ENCODE data around the gene SLC24A1.

Gene SLC24A1

DNA sequence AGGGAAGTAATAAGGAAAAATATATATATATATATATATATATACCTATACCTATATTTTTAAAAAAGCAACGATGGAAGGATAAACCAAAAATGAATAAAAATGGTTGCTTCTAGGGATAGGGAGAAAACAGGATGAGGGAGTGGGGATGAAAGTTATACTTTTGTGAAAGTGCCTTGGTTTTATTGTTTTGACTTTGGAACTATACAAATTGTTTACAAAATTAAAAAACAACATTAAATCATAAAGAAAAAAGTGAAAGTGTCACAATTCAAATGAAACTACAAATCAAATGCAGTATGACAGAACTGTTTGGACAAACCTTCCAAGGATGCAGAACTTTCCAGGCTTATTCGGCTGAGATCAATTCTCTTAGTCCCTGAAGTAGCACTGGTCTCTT lies 54.4 kb downstream of the SLC24A1 start:
- Histone ChIP-seq H3K4me1 (ENCODE audit: control insufficient read depth, insufficient read depth, low read length, poor library complexity, severe bottlenecking) (no peaks in the 10 kb centered on the region), H3K9me3 (ENCODE audit: control insufficient read depth, low read length) (no peaks in the 10 kb centered on the region), H3K27ac (ENCODE audit: low read depth, low read length, severe bottlenecking) (no peak overlapping the region), H3K36me3 (ENCODE audit: control insufficient read depth, insufficient read depth, low read length) (peaks cover 6% of the 10 kb centered on the region), H3K4me3 (ENCODE audit: extremely low read depth, insufficient read depth, low read length, poor library complexity, severe bottlenecking) (no peak overlapping the region)
- 100% methylated on average over 1 of the region's 2 CpGs; no CpG with 5 or more reads in 1 of the 2 experiments for WGBS, 2 experiments (ENCODE audit: insufficient coverage in 2 of 2)

DNA sequence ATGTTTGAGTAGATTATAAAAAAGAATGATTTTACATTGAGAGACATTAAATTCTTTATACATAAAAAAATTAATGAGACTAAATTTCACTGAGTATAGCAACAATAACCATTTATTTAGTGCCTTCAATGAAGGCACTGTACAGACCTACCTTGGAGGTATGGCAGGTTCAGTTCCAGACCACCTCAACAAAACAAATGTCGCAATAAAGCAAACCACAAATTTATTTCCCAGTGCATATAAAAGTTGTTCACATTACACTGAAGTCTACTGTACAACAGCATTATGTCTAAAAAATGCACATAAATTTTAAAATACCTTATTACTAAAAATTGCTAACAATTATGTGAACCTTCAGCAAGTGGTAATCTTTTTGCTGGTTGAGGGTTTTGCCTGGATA lies 58.8 kb downstream of the SLC24A1 start:
- Histone ChIP-seq H3K27ac (ENCODE audit: low read depth, low read length, severe bottlenecking) (no peak overlapping the region), H3K36me3 (ENCODE audit: control insufficient read depth, insufficient read depth, low read length) (no peaks in the 10 kb centered on the region), H3K4me3 (ENCODE audit: extremely low read depth, insufficient read depth, low read length, poor library complexity, severe bottlenecking) (no peak overlapping the region), H3K4me1 (ENCODE audit: control insufficient read depth, insufficient read depth, low read length, poor library complexity, severe bottlenecking) (no peaks in the 10 kb centered on the region), H3K9me3 (ENCODE audit: control insufficient read depth, low read length) (no peaks in the 10 kb centered on the region)
- 100% methylated on average over 1 of the region's 1 CpG; no CpG with 5 or more reads in 1 of the 2 experiments for WGBS, 2 experiments (ENCODE audit: insufficient coverage in 2 of 2)

DNA sequence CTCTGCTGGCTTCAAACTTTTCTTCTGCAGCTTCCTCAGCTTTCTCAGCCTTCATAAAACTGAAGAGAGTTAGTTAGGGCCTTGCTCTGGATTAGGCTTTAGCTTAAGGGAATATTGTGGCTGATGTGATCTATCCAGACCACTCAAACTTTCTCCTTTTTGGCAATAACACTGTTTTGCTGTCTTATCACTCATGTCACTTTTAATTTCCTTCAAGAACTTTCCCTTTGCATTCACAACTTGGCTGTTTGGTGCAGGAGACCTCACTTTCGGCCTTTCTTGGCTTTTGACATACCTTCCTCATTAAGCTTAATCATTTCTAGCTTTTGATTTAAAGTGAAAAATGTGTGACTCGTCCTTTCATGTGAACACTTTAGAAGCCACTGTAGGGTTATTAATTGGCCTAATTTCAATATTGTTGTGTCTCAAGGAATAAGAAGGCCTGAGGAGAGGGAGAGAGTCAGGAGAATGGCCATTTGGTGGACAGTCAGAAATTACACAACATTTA lies 60.7 kb downstream of the SLC24A1 start:
- 86 to 100% methylated on average over 1 of the region's 2 CpGs for WGBS, 2 experiments (ENCODE audit: insufficient coverage in 2 of 2)
- no peak overlapping the region for H3K4me3 ChIP-seq (ENCODE audit: extremely low read depth, insufficient read depth, low read length, poor library complexity, severe bottlenecking)
- no peaks in the 10 kb centered on the region for H3K36me3 ChIP-seq (ENCODE audit: control insufficient read depth, insufficient read depth, low read length)
- H3K9me3 ChIP-seq (ENCODE audit: control insufficient read depth, low read length): no peaks in the 10 kb centered on the region
- H3K27ac ChIP-seq (ENCODE audit: low read depth, low read length, severe bottlenecking): no peak overlapping the region
- H3K4me1 ChIP-seq (ENCODE audit: control insufficient read depth, insufficient read depth, low read length, poor library complexity, severe bottlenecking): no peaks in the 10 kb centered on the region

DNA sequence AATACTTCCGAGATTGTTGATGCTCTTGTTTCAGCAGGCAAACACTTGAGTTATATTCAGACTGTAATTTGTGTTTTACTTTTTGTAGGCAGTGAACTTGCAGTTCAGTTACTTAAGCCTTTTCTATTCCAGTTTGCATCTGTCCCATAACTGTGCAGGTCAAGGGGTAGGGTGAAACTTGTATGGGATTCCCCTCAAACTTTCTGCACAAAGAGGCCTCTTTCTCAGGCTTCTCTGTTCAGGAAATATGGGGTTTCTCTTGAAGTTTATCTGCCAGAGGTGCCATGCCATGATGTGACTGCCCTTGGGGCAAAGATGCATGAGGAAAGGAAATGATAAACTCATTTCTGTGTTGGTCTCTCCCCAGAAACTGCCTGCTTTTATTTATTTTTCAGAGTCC lies 66.7 kb downstream of the SLC24A1 start:
- Histone ChIP-seq H3K9me3 (ENCODE audit: control insufficient read depth, low read length) (no peaks in the 10 kb centered on the region), H3K36me3 (ENCODE audit: control insufficient read depth, insufficient read depth, low read length) (peaks cover 9% of the 10 kb centered on the region), H3K4me1 (ENCODE audit: control insufficient read depth, insufficient read depth, low read length, poor library complexity, severe bottlenecking) (no peaks in the 10 kb centered on the region), H3K27ac (ENCODE audit: low read depth, low read length, severe bottlenecking) (no peak overlapping the region), H3K4me3 (ENCODE audit: extremely low read depth, insufficient read depth, low read length, poor library complexity, severe bottlenecking) (no peak overlapping the region)
- no CpG with 5 or more reads among the region's 1 CpG for WGBS, 2 experiments (ENCODE audit: insufficient coverage in 2 of 2)

DNA sequence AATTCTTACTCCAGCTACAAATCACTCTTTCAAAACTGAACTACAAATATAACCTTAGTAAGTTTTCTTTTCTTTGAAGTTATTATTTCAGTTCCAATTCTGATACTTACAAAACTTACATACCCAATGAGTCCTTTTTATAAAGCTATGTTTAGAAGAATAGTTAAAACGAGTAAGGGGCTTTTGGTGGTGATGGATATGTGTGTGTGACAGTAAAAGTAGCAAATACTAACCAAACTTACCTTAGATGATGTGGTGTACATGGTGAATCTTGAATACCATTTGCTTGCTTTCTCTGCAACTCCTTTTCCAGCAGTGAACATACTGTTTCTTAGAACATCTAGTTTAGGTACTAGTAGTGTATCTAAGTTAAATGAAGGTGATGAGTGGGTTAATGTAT lies 68.4 kb downstream of the SLC24A1 start:
- H3K4me3 ChIP-seq (ENCODE audit: extremely low read depth, insufficient read depth, low read length, poor library complexity, severe bottlenecking): no peak overlapping the region
- WGBS, 2 experiments (ENCODE audit: insufficient coverage in 2 of 2): no CpG with 5 or more reads among the region's 1 CpG
- H3K36me3 ChIP-seq (ENCODE audit: control insufficient read depth, insufficient read depth, low read length): peaks cover 9% of the 10 kb centered on the region
- no peaks in the 10 kb centered on the region for H3K4me1 ChIP-seq (ENCODE audit: control insufficient read depth, insufficient read depth, low read length, poor library complexity, severe bottlenecking)
- H3K9me3 ChIP-seq (ENCODE audit: control insufficient read depth, low read length): no peaks in the 10 kb centered on the region
- no peak overlapping the region for H3K27ac ChIP-seq (ENCODE audit: low read depth, low read length, severe bottlenecking)

- Histone ChIP-seq H3K4me1 (ENCODE audit: control insufficient read depth, insufficient read depth, low read length, poor library complexity, severe bottlenecking) (no peaks in the 10 kb centered on the region), H3K27ac (ENCODE audit: low read depth, low read length, severe bottlenecking) (no peak overlapping the region), H3K9me3 (ENCODE audit: control insufficient read depth, low read length) (no peaks in the 10 kb centered on the region), H3K4me3 (ENCODE audit: extremely low read depth, insufficient read depth, low read length, poor library complexity, severe bottlenecking) (no peak overlapping the region), H3K36me3 (ENCODE audit: control insufficient read depth, insufficient read depth, low read length) (peaks cover 12% of the 10 kb centered on the region)
- WGBS, 2 experiments (ENCODE audit: insufficient coverage in 2 of 2): 96 to 100% methylated on average over 3 to 4 of the region's 4 CpGs
Observed at GRCh38 chr15:65690778-65691177, 69.0 kb downstream of the SLC24A1 start.

DNA sequence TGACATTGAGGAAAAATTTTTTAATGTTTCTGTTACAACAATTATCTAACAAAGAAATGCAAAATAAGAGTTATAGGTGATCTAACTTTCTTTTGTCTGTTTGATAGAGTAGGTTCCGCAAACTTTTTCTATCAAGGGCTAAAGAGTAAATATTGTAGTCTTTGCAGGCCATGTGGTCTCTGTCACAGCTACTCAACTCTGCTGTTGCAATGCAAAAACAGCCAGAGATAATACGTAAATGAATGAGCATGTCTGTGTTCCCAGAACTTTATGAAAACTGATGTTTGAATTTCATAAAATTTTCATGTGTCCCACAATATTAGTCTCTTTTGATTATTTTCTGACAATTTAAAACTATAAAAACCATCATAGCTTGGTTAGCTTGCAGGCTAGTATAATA lies 73.3 kb downstream of the SLC24A1 start:
- Histone ChIP-seq H3K4me1 (ENCODE audit: control insufficient read depth, insufficient read depth, low read length, poor library complexity, severe bottlenecking) (no peaks in the 10 kb centered on the region), H3K4me3 (ENCODE audit: extremely low read depth, insufficient read depth, low read length, poor library complexity, severe bottlenecking) (no peak overlapping the region), H3K27ac (ENCODE audit: low read depth, low read length, severe bottlenecking) (no peak overlapping the region), H3K36me3 (ENCODE audit: control insufficient read depth, insufficient read depth, low read length) (peaks cover 7% of the 10 kb centered on the region), H3K9me3 (ENCODE audit: control insufficient read depth, low read length) (no peaks in the 10 kb centered on the region)
- 100% methylated on average over 1 of the region's 2 CpGs; no CpG with 5 or more reads in 1 of the 2 experiments for WGBS, 2 experiments (ENCODE audit: insufficient coverage in 2 of 2)

All from mesodermal cell (in vitro differentiated cells).